Neuron (in vitro differentiated cells): ENCODE data around the gene PUS1.
A peak's percentile ranks its signal among the peaks of the same experiment; 100 is the strongest.

Experiments
- H2AFZ ChIP-seq: one replicate; pipeline ENCODE4 v1.6.1; 2013; ENCODE audit warnings: low read depth, mild to moderate bottlenecking, inconsistent platforms, low read length, moderate library complexity
- H3K27me3 ChIP-seq: one replicate; pipeline ENCODE4 v1.6.1; 2013; ENCODE audit warnings: low read length; ENCODE audit not compliant: insufficient read depth
- H3K36me3 ChIP-seq: one replicate; pipeline ENCODE4 v1.6.1; 2013; ENCODE audit warnings: low read length; ENCODE audit not compliant: insufficient read depth
- H3K4me1 ChIP-seq: one replicate; pipeline ENCODE4 v1.6.1; 2013; ENCODE audit warnings: low read length; ENCODE audit not compliant: insufficient read depth
- H3K4me3 ChIP-seq: 2 replicates; pipeline ENCODE4 v1.5.1; 2013; ENCODE audit warnings: mild to moderate bottlenecking, low read length, moderate library complexity
- H3K9me3 ChIP-seq: one replicate; pipeline ENCODE4 v1.6.1; 2013; ENCODE audit warnings: low read length

Gene PUS1

DNA sequence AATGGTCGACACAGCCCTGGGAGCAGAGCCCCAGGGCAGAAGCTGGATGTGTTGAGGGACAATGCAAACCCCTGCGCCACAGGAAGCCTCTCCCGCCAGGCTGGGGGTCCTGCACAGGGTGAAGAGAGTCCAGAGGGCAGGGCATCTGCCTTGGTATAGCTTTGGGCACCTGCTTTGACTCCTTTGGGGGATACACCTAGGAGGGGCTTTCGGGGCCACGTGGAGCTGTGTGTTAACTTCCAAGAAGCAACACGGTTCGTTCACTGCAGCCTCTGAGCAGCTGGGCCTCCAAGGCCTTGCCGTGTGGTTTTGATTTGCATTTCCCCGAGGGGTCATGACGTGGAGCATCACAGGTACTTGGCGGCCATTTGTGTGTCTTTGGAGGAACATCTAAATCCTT is 5.8 kb upstream of the PUS1 start:
- Histone ChIP-seq H3K36me3 (peaks cover 39% of the 10 kb centered on the region), H3K27me3 (no peaks in the 10 kb centered on the region), H3K4me3 (no peak overlapping the region), H3K4me1 (no peaks in the 10 kb centered on the region), H3K9me3 (no peaks in the 10 kb centered on the region), H2AFZ (no peak overlapping the region)

- H3K36me3 ChIP-seq, result peaks cover 19% of the 10 kb centered on the region
- H3K4me1 ChIP-seq, result peaks cover 6% of the 10 kb centered on the region
- no peaks in the 10 kb centered on the region for H3K9me3 ChIP-seq
- no peak overlapping the region for H3K4me3 ChIP-seq
- no peaks in the 10 kb centered on the region for H3K27me3 ChIP-seq
- H2AFZ ChIP-seq, result no peak overlapping the region
Observed at GRCh38 chr12:131927110-131928079, 1.7 kb upstream of the PUS1 start.

GRCh38 chr12:131928080-131928710 is 881 bp upstream of the PUS1 start:
- peak overlapping the region; percentile 71 for H3K4me3 ChIP-seq
- no peaks in the 10 kb centered on the region for H3K27me3 ChIP-seq
- H2AFZ ChIP-seq, result peak overlapping the region; percentile 76
- peaks cover 23% of the 10 kb centered on the region for H3K36me3 ChIP-seq
- no peaks in the 10 kb centered on the region for H3K9me3 ChIP-seq
- H3K4me1 ChIP-seq, result peaks cover 6% of the 10 kb centered on the region

GRCh38 chr12:131929581-131930456 is 743 bp downstream of the PUS1 start:
- Histone ChIP-seq H3K27me3 (no peaks in the 10 kb centered on the region), H3K36me3 (peaks cover 37% of the 10 kb centered on the region), H3K4me3 (peak overlapping the region; percentile 78), H2AFZ (peak overlapping the region; percentile 80), H3K4me1 (peaks cover 6% of the 10 kb centered on the region), H3K9me3 (no peaks in the 10 kb centered on the region)

DNA sequence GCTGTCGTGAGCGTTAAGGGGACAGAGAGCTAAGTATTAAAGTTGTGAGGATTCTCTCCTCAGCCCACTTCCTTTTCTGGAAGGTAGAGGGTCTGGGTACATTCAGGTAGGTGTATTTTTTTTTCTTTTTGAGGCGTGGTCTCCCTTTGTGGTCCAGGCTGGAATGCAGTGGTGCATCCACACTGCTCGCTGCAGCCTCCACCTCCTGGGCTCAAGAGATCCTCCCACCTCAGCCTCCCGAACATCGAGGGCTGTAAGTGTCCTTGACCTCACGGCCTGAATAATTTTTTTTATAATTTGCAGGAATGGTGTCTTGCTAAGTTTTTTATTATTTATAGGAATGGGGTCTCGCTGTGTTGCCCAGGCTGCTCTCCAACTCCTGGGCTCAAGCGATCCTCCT is 1.4 kb downstream of the PUS1 start:
- Histone ChIP-seq H2AFZ (no peak overlapping the region), H3K4me1 (peaks cover 6% of the 10 kb centered on the region), H3K36me3 (peaks cover 42% of the 10 kb centered on the region), H3K27me3 (no peaks in the 10 kb centered on the region), H3K4me3 (peak overlapping the region; percentile 78), H3K9me3 (no peaks in the 10 kb centered on the region)

GRCh38 chr12:131933387-131933786 is 4.3 kb downstream of the PUS1 start:
- H3K4me1 ChIP-seq, result peaks cover 6% of the 10 kb centered on the region
- no peak overlapping the region for H2AFZ ChIP-seq
- H3K4me3 ChIP-seq, result no peak overlapping the region
- H3K9me3 ChIP-seq, result no peaks in the 10 kb centered on the region
- peaks cover 50% of the 10 kb centered on the region for H3K36me3 ChIP-seq
- H3K27me3 ChIP-seq, result no peaks in the 10 kb centered on the region

DNA sequence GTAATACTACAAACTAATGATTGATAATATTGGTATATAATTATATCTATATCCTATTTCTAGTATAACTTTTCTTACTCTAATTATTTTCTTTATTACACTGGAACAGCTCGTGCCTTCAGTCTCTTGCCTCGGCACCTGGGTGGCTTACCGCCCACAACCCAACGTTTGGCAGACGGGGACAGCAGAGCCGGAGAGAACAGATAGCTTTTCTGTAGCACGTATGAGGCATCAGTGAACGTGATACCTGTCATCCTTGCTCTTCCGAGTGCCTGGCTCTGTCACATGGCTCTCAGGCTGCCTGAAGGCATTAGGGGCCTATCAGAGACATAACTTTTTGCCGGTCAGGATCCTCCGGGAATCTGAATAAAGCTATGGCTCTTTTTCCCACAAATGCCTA is 5.5 kb downstream of the PUS1 start:
- Histone ChIP-seq H3K4me1 (peaks cover 6% of the 10 kb centered on the region), H3K36me3 (peaks cover 56% of the 10 kb centered on the region), H3K9me3 (no peaks in the 10 kb centered on the region), H3K27me3 (no peaks in the 10 kb centered on the region), H3K4me3 (no peak overlapping the region), H2AFZ (no peak overlapping the region)

- no peak overlapping the region for H2AFZ ChIP-seq
- H3K36me3 ChIP-seq, result peaks cover 56% of the 10 kb centered on the region
- no peak overlapping the region for H3K4me3 ChIP-seq
- no peaks in the 10 kb centered on the region for H3K27me3 ChIP-seq
- no peaks in the 10 kb centered on the region for H3K9me3 ChIP-seq
- no peaks in the 10 kb centered on the region for H3K4me1 ChIP-seq
Observed at GRCh38 chr12:131938082-131938481, 9.0 kb downstream of the PUS1 start.

GRCh38 chr12:131939007-131939406 is 9.9 kb downstream of the PUS1 start:
- Histone ChIP-seq H3K27me3 (no peaks in the 10 kb centered on the region), H3K4me3 (no peak overlapping the region), H2AFZ (no peak overlapping the region), H3K9me3 (peaks cover 2% of the 10 kb centered on the region), H3K36me3 (peaks cover 56% of the 10 kb centered on the region), H3K4me1 (no peaks in the 10 kb centered on the region)

DNA sequence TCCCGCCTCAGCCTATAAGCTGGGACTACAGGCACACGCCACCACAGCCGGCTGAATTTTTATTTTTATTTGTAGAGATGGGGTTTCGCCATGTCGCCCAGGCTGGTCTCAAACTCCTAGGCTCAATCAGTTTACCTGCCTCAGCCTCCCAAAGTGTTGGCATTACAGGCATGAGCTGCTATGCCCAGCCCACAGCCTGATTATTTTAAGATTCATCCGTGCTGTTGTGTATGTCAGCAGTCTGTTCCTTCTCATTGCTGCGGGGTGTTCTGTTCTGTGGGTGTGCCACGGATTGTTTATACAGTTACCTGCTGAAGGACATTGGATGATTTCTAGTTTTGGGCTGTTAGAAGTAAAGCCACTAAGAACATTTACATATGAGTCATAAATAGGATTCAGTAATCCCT is 11.1 kb downstream of the PUS1 start:
- no peaks in the 10 kb centered on the region for H3K27me3 ChIP-seq
- H3K4me3 ChIP-seq, result no peak overlapping the region
- peaks cover 7% of the 10 kb centered on the region for H3K9me3 ChIP-seq
- peaks cover 52% of the 10 kb centered on the region for H3K36me3 ChIP-seq
- no peak overlapping the region for H2AFZ ChIP-seq
- H3K4me1 ChIP-seq, result no peaks in the 10 kb centered on the region

DNA sequence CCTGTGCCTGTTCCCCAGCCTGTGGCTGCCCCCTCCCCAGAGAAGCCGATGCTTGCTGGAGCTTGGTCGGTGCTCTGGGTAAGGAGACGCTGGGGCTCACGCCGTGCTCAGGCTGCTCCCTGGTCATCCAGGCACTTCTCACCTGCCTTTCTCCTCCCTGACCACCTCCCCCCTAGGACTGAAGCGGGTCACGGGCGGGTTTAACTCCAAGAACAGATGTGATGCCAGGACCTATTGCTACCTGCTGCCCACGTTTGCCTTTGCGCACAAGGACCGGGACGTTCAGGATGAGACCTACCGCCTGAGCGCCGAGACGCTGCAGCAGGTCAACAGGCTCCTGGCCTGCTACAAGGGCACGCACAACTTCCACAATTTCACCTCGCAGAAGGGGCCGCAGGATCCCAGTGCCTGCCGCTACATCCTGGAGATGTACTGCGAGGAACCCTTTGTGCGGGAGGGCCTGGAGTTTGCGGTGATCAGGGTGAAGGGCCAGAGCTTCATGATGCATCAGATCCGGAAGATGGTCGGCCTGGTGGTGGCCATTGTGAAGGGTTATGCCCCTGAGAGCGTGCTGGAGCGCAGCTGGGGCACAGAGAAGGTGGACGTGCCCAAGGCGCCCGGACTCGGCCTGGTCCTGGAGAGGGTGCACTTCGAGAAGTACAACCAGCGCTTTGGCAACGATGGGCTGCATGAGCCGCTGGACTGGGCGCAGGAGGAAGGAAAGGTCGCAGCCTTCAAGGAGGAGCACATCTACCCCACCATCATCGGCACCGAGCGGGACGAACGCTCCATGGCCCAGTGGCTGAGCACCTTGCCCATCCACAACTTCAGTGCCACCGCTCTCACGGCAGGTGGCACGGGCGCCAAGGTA is 12.3 kb downstream of the PUS1 start:
- no peaks in the 10 kb centered on the region for H3K27me3 ChIP-seq
- peaks cover 50% of the 10 kb centered on the region for H3K36me3 ChIP-seq
- no peak overlapping the region for H2AFZ ChIP-seq
- peaks cover 7% of the 10 kb centered on the region for H3K9me3 ChIP-seq
- H3K4me1 ChIP-seq, result no peaks in the 10 kb centered on the region
- H3K4me3 ChIP-seq, result no peak overlapping the region

DNA sequence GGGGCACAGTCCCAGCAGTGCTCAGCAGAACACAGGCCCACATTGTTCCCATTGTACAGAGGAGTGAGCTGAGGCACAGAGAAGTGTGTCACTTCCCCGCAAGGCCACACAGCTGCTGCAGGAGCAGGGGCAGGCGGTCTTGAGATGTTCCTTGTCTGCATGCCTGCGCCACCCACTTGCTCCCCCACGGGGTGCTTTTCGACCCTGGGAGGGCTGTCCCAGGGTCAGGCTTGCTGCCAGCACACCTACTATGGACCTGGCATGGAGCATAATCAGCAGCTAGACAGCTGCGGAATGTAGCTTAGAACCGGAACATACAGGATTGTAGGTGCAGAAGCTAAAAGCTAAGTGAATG is 12.9 kb downstream of the PUS1 start:
- H3K4me3 ChIP-seq, result no peak overlapping the region
- H3K9me3 ChIP-seq, result peaks cover 7% of the 10 kb centered on the region
- H3K36me3 ChIP-seq, result peaks cover 48% of the 10 kb centered on the region
- no peaks in the 10 kb centered on the region for H3K4me1 ChIP-seq
- no peaks in the 10 kb centered on the region for H3K27me3 ChIP-seq
- H2AFZ ChIP-seq, result no peak overlapping the region
